ENCODE measurements around the gene MAGI2.

MAGI2 gene

DNA sequence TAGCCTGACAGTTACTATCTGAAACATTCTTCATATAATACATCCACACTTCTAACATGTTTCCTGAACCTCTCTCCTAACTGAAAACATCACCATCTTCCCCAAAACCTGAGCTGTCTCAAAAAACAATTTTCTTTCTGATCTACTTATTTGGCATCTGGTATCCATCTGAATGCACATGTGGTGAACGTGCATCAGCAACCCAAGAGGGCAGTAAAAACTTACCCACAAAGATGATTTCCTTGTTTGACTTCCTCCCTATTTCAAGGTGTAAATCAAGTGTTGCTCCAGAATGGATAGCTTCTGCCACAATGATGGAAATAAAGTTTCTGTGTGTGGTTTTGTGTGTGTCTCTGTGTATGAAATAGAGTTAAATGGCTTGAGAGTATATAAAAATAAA lies 500.4 kb downstream of the MAGI2 start:
- TF ChIP-seq, protein P1, sequence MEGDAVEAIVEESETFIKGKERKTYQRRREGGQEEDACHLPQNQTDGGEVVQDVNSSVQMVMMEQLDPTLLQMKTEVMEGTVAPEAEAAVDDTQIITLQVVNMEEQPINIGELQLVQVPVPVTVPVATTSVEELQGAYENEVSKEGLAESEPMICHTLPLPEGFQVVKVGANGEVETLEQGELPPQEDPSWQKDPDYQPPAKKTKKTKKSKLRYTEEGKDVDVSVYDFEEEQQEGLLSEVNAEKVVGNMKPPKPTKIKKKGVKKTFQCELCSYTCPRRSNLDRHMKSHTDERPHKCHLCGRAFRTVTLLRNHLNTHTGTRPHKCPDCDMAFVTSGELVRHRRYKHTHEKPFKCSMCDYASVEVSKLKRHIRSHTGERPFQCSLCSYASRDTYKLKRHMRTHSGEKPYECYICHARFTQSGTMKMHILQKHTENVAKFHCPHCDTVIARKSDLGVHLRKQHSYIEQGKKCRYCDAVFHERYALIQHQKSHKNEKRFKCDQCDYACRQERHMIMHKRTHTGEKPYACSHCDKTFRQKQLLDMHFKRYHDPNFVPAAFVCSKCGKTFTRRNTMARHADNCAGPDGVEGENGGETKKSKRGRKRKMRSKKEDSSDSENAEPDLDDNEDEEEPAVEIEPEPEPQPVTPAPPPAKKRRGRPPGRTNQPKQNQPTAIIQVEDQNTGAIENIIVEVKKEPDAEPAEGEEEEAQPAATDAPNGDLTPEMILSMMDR (IDR thresholded peaks at IDR 0.05; ENCODE audit: low read depth, low read length), result no peak
- no peak overlapping the region for H3K4me3 ChIP-seq (ENCODE audit: low read depth, low read length)

DNA sequence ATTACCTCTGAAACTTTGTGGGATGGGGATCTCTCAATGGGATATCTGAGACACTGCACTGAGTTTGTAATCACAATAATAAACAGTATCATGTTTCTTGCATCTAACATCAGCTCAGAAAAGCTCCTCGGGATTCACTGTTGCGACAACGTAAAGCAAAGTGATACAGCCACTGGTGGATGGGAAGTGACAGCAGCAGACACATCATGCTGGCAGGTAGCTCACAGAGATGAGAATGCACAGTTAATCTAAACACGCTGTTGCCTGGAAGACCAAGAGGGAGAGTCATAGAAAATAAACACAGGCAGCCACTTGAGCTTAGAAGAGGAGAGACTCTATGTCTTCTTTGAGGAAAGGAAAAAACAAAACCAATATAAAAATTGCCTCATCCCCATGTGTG lies 513.8 kb downstream of the MAGI2 start:
- no peak overlapping the region for H3K4me3 ChIP-seq (ENCODE audit: low read depth, low read length)
- TF ChIP-seq, protein P1 (IDR thresholded peaks at IDR 0.05; ENCODE audit: low read depth, low read length), result no peak

DNA sequence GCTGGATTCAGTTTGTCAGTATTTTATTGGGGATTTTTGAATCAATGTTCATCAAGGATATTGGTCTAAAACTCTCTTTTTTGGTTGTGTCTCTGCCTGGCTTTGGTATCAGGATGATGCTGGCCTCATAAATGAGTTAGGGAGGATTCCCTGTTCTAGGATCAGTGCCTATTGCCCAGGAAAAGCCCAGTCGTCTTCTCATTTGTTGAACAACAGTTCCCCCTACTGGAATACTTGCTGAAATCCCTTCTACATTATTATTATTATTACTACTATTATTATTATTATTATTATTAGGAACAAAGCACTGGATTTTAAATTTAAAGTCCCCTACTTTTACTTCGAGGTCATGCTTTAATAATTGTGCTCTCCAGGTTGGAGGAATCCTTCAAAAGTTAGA lies 528.9 kb downstream of the MAGI2 start:
- H3K4me3 ChIP-seq (ENCODE audit: low read depth, low read length), result no peak overlapping the region
- TF ChIP-seq, protein P1 (IDR thresholded peaks at IDR 0.05; ENCODE audit: low read depth, low read length), result no peak

DNA sequence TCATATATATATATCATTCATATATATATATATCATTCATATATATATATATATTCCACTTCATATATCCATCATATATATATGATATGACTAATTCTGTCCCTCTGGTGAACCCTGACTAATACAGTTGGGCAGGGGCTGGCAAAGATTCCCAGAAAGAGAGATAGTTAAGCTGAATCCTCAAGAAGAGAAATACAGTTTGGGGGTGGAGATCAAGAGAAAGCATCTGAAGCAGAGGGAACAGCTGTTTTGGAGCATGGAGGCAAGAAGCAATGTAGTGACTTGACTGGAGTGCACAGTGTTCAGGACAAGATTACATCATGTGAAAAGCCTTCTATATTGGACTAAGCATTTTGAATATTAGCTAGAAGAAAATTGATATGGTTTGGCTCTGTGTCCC lies 540.7 kb downstream of the MAGI2 start:
- TF ChIP-seq, protein P1 (IDR thresholded peaks at IDR 0.05; ENCODE audit: low read depth, low read length), result no peak
- H3K4me3 ChIP-seq (ENCODE audit: low read depth, low read length), result no peak overlapping the region

DNA sequence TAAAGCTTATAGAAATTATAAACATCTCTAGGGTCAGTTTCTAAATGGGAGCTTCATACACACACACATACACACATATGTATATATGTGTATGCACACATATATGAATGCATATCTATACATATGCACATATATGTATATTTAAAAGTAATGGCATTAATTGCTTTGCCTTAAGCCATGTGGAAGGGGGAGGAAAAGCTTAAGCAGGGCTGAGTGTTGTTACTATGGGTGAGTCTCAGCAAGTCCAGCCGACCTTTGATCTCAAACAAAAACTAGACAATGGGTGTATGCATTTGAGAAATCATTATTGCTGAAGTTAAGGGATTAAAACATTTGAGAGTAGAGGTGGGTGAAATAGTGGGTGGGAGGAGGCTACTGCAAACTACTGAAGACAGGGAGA lies 546.7 kb downstream of the MAGI2 start:
- no peak overlapping the region for H3K4me3 ChIP-seq (ENCODE audit: low read depth, low read length)
- TF ChIP-seq, protein P1 (IDR thresholded peaks at IDR 0.05; ENCODE audit: low read depth, low read length), result no peak

DNA sequence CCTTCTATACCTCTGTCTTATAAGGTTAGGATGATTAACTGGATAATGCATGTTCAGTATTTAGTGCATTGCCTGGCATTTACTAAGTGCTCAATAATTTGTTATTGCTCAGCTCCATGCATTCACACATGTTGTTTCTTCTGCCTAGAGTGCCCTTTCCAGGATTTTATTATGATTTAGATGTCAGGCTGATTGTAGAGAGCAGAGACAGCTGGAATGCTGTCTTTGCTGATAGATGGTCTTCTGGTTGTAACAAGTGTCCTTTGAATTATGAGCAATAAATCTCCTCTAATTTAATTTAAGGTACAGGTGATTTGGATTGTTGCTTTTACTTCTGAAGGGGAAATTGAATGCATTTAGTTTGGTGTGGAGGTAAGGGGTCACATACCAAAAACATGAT lies 548.0 kb downstream of the MAGI2 start:
- TF ChIP-seq, protein P1 (IDR thresholded peaks at IDR 0.05; ENCODE audit: low read depth, low read length), result no peak
- no peak overlapping the region for H3K4me3 ChIP-seq (ENCODE audit: low read depth, low read length)

DNA sequence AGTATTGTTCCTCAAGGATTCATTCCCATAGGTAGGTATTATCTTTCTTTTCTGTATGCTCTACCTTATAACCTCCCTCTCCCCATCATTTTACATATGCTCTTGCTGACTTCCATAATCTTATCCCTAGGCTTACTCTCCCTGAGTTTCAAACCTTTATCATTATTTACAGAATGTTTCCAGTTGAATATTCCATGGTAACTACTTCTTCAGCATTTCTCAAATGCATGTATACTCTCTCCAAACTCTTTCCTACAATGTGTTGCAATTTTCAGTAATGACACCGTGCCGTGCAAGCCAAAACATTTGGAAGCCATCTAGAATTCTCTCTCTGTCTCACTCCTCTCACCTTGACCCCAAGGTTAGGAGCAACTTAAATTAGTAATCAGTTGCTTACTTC lies 548.5 kb downstream of the MAGI2 start:
- no peak overlapping the region for H3K4me3 ChIP-seq (ENCODE audit: low read depth, low read length)
- TF ChIP-seq, protein P1 (IDR thresholded peaks at IDR 0.05; ENCODE audit: low read depth, low read length), result no peak
